SJSA1 (cell line): ENCODE results near the gene ECI2. TPM values are rescaled to one million over a fixed set of nuclear protein-coding genes. Genes with fewer than 3 reads are reported as not detected.
"Not testable (repeated sequence)": the region's sequence is repeated elsewhere in the genome, so short reads cannot be mapped to it uniquely, and the experiment has no call there.

Source experiments
- DNase-seq, 2 experiments: peaks; one replicate each; pipeline ENCODE4 v3.0.0-alpha.2; 2015 to 2020; ENCODE audit warnings: low spot score in 2 of 2, low read depth in 1 of 2
- H3K27ac ChIP-seq: fragments of 250-450 bp; sonication (Bioruptor Pico); 2 replicates; pipeline ENCODE4 v1.5.1; 2020; ENCODE audit warnings: mild to moderate bottlenecking, moderate library complexity
- H3K27me3 ChIP-seq: fragments of 250-450 bp; sonication (Bioruptor Pico); replicated peaks from 2 replicates; pipeline ENCODE4 v1.5.1; 2020; ENCODE audit warnings: mild to moderate bottlenecking, moderate library complexity
- H3K36me3 ChIP-seq: fragments of 250-450 bp; sonication (Bioruptor Pico); 2 replicates; pipeline ENCODE4 v1.5.1; 2020; ENCODE audit warnings: mild to moderate bottlenecking
- H3K4me1 ChIP-seq: fragments of 250-450 bp; sonication (Bioruptor Pico); replicated peaks from 2 replicates; pipeline ENCODE4 v1.6.1; 2021; ENCODE audit warnings: mild to moderate bottlenecking
- H3K4me3 ChIP-seq: fragments of 250-450 bp; sonication (Bioruptor Pico); 2 replicates; pipeline ENCODE4 v1.5.1; 2020; ENCODE audit warnings: mild to moderate bottlenecking
- H3K9me3 ChIP-seq: fragments of 250-450 bp; sonication (Bioruptor Pico); replicated peaks from 2 replicates; pipeline ENCODE4 v1.5.1; 2020; ENCODE audit warnings: mild to moderate bottlenecking
- total RNA-seq: library from RNA; depleted of rRNA; stranded (reverse); fragments of >200 nt; shearing (Covaris generic); gene quantifications from 2 replicates; pipeline ENCODE4 v1.2.3, GENCODE V29; 2014

ECI2 gene
- total RNA-seq, 1 experiment from 2014 or later: 91.6 TPM

GRCh38 chr6:4103929-4104328 lies 31.4 kb downstream of the ECI2 start:
- DNase-seq: no peak

GRCh38 chr6:4102687-4103244 lies 32.6 kb downstream of the ECI2 start:
- no peaks in the 10 kb centered on the region for H3K36me3 ChIP-seq
- H3K27ac ChIP-seq: no peak overlapping the region
- H3K4me1 ChIP-seq: no peaks in the 10 kb centered on the region
- no peaks in the 10 kb centered on the region for H3K27me3 ChIP-seq
- no peak for DNase-seq
- no peak overlapping the region for H3K4me3 ChIP-seq
- H3K9me3 ChIP-seq: no peaks in the 10 kb centered on the region

More at GRCh38 chr6:4103929-4104328, 31.4 kb downstream of the ECI2 start:
- Histone ChIP-seq H3K9me3 (no peaks in the 10 kb centered on the region), H3K27ac (no peak overlapping the region), H3K4me3 (no peak overlapping the region), H3K27me3 (no peaks in the 10 kb centered on the region), H3K36me3 (no peaks in the 10 kb centered on the region), H3K4me1 (no peaks in the 10 kb centered on the region)

- no peaks in the 10 kb centered on the region for H3K27me3 ChIP-seq
- no peak for DNase-seq
- H3K27ac ChIP-seq: no peak overlapping the region
- no peak overlapping the region for H3K4me3 ChIP-seq
- no peaks in the 10 kb centered on the region for H3K36me3 ChIP-seq
- H3K4me1 ChIP-seq: no peaks in the 10 kb centered on the region
- H3K9me3 ChIP-seq: no peaks in the 10 kb centered on the region
Observed at GRCh38 chr6:4101298-4101697, 34.1 kb downstream of the ECI2 start.

GRCh38 chr6:4100655-4101054 lies 34.7 kb downstream of the ECI2 start:
- Histone ChIP-seq H3K27ac (no peak overlapping the region), H3K36me3 (no peaks in the 10 kb centered on the region), H3K4me3 (no peak overlapping the region), H3K27me3 (no peaks in the 10 kb centered on the region), H3K4me1 (no peaks in the 10 kb centered on the region), H3K9me3 (no peaks in the 10 kb centered on the region)
- no peak for DNase-seq

GRCh38 chr6:4093288-4093687 lies 42.1 kb downstream of the ECI2 start:
- Histone ChIP-seq H3K27ac (no peak overlapping the region), H3K36me3 (no peaks in the 10 kb centered on the region), H3K27me3 (no peaks in the 10 kb centered on the region), H3K4me1 (no peaks in the 10 kb centered on the region), H3K4me3 (no peak overlapping the region), H3K9me3 (no peaks in the 10 kb centered on the region)
- DNase-seq: no peak

GRCh38 chr6:4091941-4092340 lies 43.4 kb downstream of the ECI2 start:
- no peaks in the 10 kb centered on the region for H3K9me3 ChIP-seq
- H3K27me3 ChIP-seq: no peaks in the 10 kb centered on the region
- H3K36me3 ChIP-seq: no peaks in the 10 kb centered on the region
- H3K4me3 ChIP-seq: no peak overlapping the region
- no peaks in the 10 kb centered on the region for H3K4me1 ChIP-seq
- no peak for DNase-seq
- H3K27ac ChIP-seq: no peak overlapping the region

- H3K9me3 ChIP-seq, H3K27ac ChIP-seq, H3K27me3 ChIP-seq, H3K36me3 ChIP-seq, DNase-seq, H3K4me1 ChIP-seq, H3K4me3 ChIP-seq: not testable (repeated sequence)
Observed at GRCh38 chr6:4090043-4090442, 45.3 kb downstream of the ECI2 start.

- Histone ChIP-seq H3K36me3 (no peaks in the 10 kb centered on the region), H3K9me3 (no peaks in the 10 kb centered on the region), H3K27ac (no peak overlapping the region), H3K27me3 (no peaks in the 10 kb centered on the region), H3K4me3 (no peak overlapping the region), H3K4me1 (no peaks in the 10 kb centered on the region)
- no peak for DNase-seq
Observed at GRCh38 chr6:4088704-4089103, 46.7 kb downstream of the ECI2 start.

GRCh38 chr6:4085332-4085700 lies 50.1 kb downstream of the ECI2 start:
- Histone ChIP-seq H3K4me1 (no peaks in the 10 kb centered on the region), H3K27me3 (no peaks in the 10 kb centered on the region), H3K36me3 (no peaks in the 10 kb centered on the region), H3K4me3 (no peak overlapping the region), H3K9me3 (no peaks in the 10 kb centered on the region), H3K27ac (no peak overlapping the region)
- no peak for DNase-seq

- H3K27me3 ChIP-seq: no peaks in the 10 kb centered on the region
- H3K4me3 ChIP-seq: no peak overlapping the region
- no peaks in the 10 kb centered on the region for H3K9me3 ChIP-seq
- H3K36me3 ChIP-seq: no peaks in the 10 kb centered on the region
- DNase-seq: no peak
- no peak overlapping the region for H3K27ac ChIP-seq
- no peaks in the 10 kb centered on the region for H3K4me1 ChIP-seq
Observed at GRCh38 chr6:4084444-4085331, 50.7 kb downstream of the ECI2 start.

- no peaks in the 10 kb centered on the region for H3K27me3 ChIP-seq
- DNase-seq: no peak
- no peak within 1 kb of the TSS for H3K4me3 ChIP-seq
- no peaks in the 10 kb centered on the region for H3K9me3 ChIP-seq
- no peaks in the 10 kb centered on the region for H3K36me3 ChIP-seq
- H3K27ac ChIP-seq: no peak within 1 kb of the TSS
- no peaks in the 10 kb centered on the region for H3K4me1 ChIP-seq
Observed at GRCh38 chr6:4078691-4079471, 56.5 kb downstream of the ECI2 start, which contains the start of gene FAM217A. Gene FAM217A (minus strand): TSS chr6:4079137. CDS start chr6:4077414, 1,723 bp downstream.

GRCh38 chr6:4074478-4075235 lies 60.7 kb downstream of the ECI2 start:
- no peak for DNase-seq
- Histone ChIP-seq H3K9me3 (no peaks in the 10 kb centered on the region), H3K27ac (no peak overlapping the region), H3K4me1 (no peaks in the 10 kb centered on the region), H3K27me3 (no peaks in the 10 kb centered on the region), H3K4me3 (no peak overlapping the region), H3K36me3 (no peaks in the 10 kb centered on the region)

GRCh38 chr6:4071330-4071729 lies 64.0 kb downstream of the ECI2 start:
- Histone ChIP-seq H3K4me3 (no peak overlapping the region), H3K9me3 (no peaks in the 10 kb centered on the region), H3K27me3 (no peaks in the 10 kb centered on the region), H3K27ac (no peak overlapping the region), H3K36me3 (peaks cover 4% of the 10 kb centered on the region; the same call in 1 of the 2 replicates), H3K4me1 (no peaks in the 10 kb centered on the region)
- DNase-seq: no peak
